Spleen (tissue), 7 donors: ENCODE measurements around the gene RTL10.

Experiments used
- POLR2A ChIP-seq, 3 donors: fragments of 450-650 bp; IDR thresholded peaks; one replicate each; pipeline ENCODE4 v1.5.1; 2017; ENCODE audit warnings: antibody characterized with exemption in 3 of 3, mild to moderate bottlenecking in 1 of 3
- TF ChIP-seq, protein P1 (sequence below), 11 experiments: fragments of 200-600 bp in 7 of 11; fragments of 450-650 bp in 4 of 11; sonication (generic) in 4 of 11; IDR thresholded peaks in 8 of 11; conservative IDR thresholded peaks in 3 of 11; 1 replicate in 7 of 11; 2 replicates in 4 of 11; pipeline versions ENCODE4 v1.4.0 to v1.8.0; 2016 to 2021; ENCODE audit warnings: antibody characterized with exemption in 11 of 11, inconsistent platforms in 4 of 11, mild to moderate bottlenecking in 1 of 11
- donor health status: DM: no; HTN: no; CAD: no; lungs with moderate emphysema.
- donor health status: DM: no; HTN: no; CAD: no.
- donor health status: DM: no; HTN: no; CAD: no.

GRCh38 chr22:19876941-19877625, 22.4 kb upstream of the RTL10 start:
- TF ChIP-seq, protein P1, sequence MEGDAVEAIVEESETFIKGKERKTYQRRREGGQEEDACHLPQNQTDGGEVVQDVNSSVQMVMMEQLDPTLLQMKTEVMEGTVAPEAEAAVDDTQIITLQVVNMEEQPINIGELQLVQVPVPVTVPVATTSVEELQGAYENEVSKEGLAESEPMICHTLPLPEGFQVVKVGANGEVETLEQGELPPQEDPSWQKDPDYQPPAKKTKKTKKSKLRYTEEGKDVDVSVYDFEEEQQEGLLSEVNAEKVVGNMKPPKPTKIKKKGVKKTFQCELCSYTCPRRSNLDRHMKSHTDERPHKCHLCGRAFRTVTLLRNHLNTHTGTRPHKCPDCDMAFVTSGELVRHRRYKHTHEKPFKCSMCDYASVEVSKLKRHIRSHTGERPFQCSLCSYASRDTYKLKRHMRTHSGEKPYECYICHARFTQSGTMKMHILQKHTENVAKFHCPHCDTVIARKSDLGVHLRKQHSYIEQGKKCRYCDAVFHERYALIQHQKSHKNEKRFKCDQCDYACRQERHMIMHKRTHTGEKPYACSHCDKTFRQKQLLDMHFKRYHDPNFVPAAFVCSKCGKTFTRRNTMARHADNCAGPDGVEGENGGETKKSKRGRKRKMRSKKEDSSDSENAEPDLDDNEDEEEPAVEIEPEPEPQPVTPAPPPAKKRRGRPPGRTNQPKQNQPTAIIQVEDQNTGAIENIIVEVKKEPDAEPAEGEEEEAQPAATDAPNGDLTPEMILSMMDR (IDR thresholded peaks at IDR 0.05 in 8 of 11, conservative IDR thresholded peaks at IDR 0.05 in 3 of 11), result no peak
- no peak for TF ChIP-seq POLR2A (IDR thresholded peaks at IDR 0.05)
